GM12891 (cell line): Measurements from ENCODE around the gene SPDYE16.
"Not testable (repeated sequence)": the region's sequence is repeated elsewhere in the genome, so short reads cannot be mapped to it uniquely, and the experiment has no call there.

Source experiments
- DNase-seq: peaks from one replicate; pipeline ENCODE4 v3.0.0; 2011; ENCODE audit warnings: low spot score; ENCODE audit not compliant: insufficient read length
- FAIRE-seq: peaks from 2 replicates; lab custom pipeline; 2011; peaks lifted over from hg19 to GRCh38; lab: Jason Lieb, UNC
- PAX5 ChIP-seq: IDR thresholded peaks from 2 replicates; pipeline ENCODE4 v1.6.1; 2011; ENCODE audit warnings: low read length, moderate library complexity, mild to moderate bottlenecking; ENCODE audit not compliant: insufficient read depth, severe bottlenecking
- POLR2A ChIP-seq: IDR thresholded peaks from 2 replicates; pipeline ENCODE4 v1.6.1; 2011; ENCODE audit warnings: low read depth, low read length, control low read depth
- POLR2AphosphoS5 ChIP-seq: IDR thresholded peaks from 2 replicates; pipeline ENCODE4 v1.6.1; 2011; ENCODE audit warnings: low read depth, low read length, control low read depth
- POU2F2 ChIP-seq: IDR thresholded peaks from 2 replicates; pipeline ENCODE4 v1.6.1; 2011; ENCODE audit warnings: low read depth, mild to moderate bottlenecking, control low read depth, low read length, moderate library complexity
- SPI1 ChIP-seq: IDR thresholded peaks from 2 replicates; pipeline ENCODE4 v1.6.1; 2011; ENCODE audit warnings: low read depth, low read length, control low read depth
- TAF1 ChIP-seq: IDR thresholded peaks from 2 replicates; pipeline ENCODE4 v1.6.1; 2011; ENCODE audit warnings: low read depth, low read length, control low read depth

The SPDYE16 gene

DNA sequence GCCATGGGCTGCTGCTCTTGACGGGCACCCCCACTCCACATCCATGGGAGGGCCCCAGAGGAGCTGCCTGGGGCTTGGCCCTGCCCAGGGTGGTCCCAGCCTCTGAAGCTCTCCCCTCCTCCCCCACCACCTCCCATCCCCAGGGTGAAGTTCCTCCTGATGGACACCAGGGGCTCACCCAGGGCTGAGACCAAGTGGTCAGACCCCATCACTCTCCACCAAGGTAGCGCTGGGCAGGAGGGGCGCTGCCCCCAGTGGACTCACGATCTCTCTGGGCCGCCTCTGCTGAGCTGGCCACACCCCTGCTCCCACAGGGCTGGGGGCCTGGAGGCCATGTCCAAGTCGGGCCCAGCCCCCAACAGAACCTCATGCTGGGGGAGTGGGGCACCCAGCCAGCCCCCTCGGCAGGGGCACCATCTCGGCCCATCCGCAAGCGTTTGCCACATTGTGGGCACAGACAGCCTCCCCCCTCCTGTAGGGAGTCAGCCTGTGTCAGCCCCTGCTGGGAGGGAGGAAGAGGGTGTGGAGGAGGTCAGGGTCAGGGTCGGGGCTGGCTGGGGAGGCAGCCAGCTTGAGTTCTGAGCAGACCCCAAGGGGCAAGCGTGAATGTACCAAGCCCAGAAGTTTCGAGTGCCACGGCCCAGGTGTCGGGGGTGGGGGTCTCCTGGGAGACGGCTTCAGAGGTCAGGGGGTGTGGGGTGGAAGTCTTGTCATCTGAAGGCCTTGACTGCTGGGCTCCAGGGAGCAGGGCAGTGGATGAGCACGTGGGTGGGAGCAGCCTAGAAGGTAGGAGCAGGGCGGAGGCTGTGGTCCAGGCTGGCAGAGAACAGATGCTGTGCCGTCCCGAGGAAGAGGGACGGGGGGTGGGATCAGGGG lies 29.9 kb downstream of the SPDYE16 start:
- no peak for FAIRE-seq
- TF ChIP-seq TAF1, result no peak
- no peak for TF ChIP-seq SPI1
- no peak for TF ChIP-seq POLR2AphosphoS5
- TF ChIP-seq POLR2A, result no peak
- no peak for TF ChIP-seq PAX5
- TF ChIP-seq POU2F2, result no peak

DNA sequence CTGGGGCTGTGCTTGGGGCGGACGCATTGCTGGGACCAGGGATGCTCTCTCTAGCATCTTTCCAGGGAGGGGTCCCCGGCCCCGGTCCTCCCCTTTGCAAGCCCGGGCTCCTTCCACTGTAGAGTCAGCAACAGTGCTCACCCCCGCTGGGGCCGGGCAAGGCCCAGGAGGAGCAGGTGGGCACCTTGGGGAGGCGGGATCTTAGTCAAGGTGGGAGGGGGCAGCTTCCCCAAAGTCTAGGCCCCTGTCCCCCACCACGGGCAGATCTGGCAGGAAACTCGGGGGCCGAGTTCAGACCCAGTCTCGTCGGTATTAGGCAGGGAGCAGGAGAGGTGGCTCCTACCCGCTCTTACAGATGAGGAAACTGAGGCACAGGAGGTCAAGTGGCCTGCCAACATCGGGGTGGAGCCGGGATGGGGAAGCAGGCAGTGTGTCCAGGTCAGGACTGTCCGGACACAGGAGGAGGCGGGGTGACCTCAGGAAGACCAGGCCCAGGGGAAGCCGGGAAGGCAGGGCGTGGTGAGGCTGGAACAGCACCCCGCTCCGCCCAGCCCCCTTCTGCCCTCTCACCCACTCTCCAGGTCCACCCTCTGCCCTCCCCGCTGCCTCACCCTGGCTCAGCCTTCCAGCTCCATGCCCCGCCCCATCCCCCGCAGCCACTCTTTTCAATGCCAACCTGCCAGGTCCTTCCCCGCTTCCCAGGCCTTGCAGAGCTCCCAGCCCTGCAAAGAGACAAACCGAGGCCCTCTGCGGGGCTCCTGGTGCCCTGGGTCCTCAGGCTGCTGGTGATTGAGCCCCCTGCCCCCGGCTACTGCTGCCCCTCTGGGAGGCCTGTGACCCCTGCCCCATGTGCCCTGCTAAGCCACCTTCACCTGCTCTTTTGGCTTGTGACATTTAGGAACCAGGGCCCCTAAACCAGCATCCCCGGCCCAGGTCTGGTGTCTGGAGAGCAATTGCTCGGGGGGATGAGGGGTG lies 30.9 kb downstream of the SPDYE16 start:
- FAIRE-seq, result not testable (repeated sequence)

More for the DNA sequence above, 29.9 kb downstream of the SPDYE16 start:
- DNase-seq, result no peak

DNA sequence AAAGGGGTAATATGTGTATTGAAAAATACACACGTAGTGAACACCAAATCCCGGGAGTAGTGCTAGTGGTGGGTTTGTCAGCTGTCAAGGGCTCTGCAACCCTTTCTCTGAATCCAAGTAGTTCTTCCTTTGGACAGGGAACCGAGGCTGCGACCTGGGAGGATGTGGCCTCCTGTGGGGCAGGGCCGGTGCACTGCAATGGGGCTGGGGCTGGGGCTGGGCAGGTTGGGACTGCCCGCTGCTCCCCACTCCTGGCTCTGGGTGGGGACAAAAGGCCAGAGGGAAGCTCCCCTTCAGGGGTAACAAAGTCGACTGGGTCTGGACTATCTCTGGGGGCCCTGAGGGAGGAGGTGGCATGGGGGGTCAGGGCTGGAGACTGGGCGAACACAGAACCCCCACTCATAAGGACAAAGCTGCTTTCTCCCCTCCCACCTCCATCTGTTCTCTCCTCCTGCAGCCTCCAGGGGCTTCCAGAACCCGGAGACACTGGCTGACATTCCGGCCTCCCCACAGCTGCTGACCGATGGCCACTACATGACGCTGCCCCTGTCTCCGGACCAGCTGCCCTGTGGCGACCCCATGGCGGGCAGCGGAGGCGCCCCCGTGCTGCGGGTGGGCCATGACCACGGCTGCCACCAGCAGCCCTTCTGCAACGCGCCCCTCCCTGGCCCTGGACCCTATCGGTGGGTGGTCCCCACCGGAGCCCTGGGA lies 31.7 kb downstream of the SPDYE16 start:
- not testable (repeated sequence) for DNase-seq, FAIRE-seq

More for the DNA sequence above, 30.9 kb downstream of the SPDYE16 start:
- not testable (repeated sequence) for DNase-seq

DNA sequence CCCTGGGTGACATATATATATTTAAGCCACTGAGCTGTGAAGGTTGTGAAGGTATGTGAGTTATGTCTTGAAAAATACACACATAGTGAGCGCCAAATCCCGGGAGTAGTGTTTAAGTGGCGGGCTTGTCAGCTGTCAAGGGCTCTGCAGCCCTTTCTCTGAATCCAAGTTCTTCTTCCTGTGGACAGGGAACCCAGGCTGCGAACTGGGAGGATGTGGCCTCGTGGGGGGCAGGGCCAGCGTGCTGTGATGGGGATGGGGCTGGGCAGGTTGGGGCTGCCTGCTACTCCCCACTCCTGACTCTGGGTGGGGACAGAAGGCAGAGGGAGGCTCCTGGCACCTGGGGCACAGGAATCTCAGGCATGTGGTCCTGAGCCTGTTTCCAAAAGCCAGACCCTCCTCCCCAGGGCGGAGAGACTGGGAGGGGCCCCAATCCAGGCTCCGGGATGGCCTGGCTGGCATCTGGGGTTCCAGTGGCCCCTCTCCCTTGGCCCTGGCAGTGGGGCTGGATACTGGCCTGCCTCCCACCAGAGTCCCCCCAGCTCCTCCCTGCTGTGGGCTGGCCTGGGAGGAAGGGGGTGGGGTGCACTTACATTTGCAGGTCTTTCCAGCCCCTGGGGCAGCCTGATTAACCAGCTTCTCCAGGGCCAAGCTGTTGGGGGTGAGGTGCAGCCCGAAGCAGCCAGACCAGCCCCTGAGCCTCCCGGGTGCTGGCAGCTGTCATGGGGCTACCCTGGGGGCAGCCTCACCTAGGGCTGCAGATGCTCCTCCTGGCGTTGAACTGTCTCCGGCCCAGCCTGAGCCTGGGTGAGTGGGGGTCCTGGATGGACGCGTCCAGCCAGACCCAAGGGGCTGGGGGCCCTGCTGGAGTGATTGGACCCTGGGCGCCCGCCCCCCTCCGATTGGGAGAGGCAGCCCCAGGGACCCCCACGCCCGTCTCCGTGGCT lies 32.9 kb downstream of the SPDYE16 start, which contains the start of gene UPK3B:
TSS of gene UPK3B (plus strand) at position 622 of the 947 bp plus-strand sequence. CDS start at position 723, 101 bp downstream.
- DNase-seq (no peak), FAIRE-seq (no peak)
- TF ChIP-seq TAF1, result no peak
- no peak for TF ChIP-seq SPI1
- TF ChIP-seq POLR2A, result no peak
- no peak for TF ChIP-seq PAX5
- no peak for TF ChIP-seq POLR2AphosphoS5
- TF ChIP-seq POU2F2, result no peak

DNA sequence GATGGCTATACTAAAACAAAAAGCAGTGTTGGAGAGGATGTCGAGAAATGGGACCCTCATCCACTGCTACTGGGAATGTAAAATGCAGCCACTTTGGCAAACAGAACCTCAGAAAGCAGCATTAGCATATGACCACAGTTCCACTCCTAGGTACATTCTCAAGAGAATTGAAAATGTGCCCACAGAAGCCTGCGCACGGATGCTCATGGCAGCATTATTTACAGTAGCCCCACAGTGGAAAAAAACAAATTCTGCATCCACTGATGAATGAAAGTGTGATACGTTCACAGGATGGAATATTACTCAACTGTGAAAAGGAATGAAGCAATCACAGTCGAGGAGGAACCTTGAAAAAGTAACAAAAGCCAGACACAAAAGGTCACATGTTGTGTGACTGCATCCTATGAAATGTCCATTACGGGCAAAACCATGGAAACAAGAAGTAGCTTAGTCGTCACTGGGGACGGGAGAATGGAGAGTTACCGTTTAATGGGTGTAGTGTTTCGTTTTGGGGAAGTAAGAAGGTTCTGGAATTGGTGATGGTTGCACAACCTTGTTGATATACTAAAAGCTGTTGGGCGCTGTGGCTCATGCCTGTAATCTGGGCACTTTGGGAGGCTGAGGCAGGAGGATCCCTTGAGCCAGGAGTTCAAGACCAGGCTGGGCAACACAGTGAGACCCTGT lies 35.2 kb downstream of the SPDYE16 start:
- FAIRE-seq (no peak), DNase-seq (no peak)
- TF ChIP-seq POLR2AphosphoS5, result no peak
- no peak for TF ChIP-seq SPI1
- TF ChIP-seq POU2F2, result no peak
- TF ChIP-seq POLR2A, result no peak
- no peak for TF ChIP-seq PAX5
- TF ChIP-seq TAF1, result no peak

DNA sequence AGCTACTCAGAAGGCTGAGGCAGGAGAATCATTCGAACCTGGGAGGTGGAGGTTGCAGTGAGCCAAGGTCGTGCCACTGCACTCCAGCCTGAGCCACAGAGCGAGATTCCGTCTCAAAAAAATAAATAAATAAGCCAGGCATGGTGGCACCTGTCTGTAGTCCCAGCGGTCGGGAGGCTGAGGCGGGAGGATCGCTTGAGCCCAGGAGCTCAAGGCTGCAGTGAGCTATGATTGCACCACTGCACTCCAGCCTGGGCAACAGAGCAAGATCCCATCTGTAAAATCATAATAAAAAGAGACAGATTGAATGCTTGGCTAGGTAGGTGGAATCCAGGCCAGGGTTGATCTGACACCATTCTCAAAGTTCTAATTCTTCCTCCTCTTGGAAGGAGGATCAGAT lies 36.5 kb downstream of the SPDYE16 start:
- not testable (repeated sequence) for DNase-seq, FAIRE-seq

DNA sequence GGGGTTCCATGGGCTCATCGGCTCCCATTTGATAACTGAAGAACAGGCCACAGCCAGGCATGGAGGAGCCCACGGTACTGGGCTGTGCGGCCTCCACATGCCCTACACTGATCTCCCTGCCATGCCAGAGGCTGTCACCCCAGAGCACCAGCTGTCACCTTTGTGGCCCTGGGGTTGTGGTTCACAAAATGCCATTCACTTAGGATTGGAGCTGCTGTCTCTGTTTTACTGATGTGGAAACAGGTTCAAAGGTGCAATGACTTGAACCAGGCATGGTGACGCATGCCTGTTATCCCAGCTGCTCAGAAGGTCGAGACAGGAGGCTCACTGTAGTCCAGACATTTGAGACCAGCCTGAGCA lies 37.0 kb downstream of the SPDYE16 start:
- FAIRE-seq (no peak), DNase-seq (no peak)
- no peak for TF ChIP-seq POLR2AphosphoS5
- no peak for TF ChIP-seq PAX5
- TF ChIP-seq POU2F2, result no peak
- TF ChIP-seq POLR2A, result no peak
- no peak for TF ChIP-seq TAF1
- TF ChIP-seq SPI1, result no peak

DNA sequence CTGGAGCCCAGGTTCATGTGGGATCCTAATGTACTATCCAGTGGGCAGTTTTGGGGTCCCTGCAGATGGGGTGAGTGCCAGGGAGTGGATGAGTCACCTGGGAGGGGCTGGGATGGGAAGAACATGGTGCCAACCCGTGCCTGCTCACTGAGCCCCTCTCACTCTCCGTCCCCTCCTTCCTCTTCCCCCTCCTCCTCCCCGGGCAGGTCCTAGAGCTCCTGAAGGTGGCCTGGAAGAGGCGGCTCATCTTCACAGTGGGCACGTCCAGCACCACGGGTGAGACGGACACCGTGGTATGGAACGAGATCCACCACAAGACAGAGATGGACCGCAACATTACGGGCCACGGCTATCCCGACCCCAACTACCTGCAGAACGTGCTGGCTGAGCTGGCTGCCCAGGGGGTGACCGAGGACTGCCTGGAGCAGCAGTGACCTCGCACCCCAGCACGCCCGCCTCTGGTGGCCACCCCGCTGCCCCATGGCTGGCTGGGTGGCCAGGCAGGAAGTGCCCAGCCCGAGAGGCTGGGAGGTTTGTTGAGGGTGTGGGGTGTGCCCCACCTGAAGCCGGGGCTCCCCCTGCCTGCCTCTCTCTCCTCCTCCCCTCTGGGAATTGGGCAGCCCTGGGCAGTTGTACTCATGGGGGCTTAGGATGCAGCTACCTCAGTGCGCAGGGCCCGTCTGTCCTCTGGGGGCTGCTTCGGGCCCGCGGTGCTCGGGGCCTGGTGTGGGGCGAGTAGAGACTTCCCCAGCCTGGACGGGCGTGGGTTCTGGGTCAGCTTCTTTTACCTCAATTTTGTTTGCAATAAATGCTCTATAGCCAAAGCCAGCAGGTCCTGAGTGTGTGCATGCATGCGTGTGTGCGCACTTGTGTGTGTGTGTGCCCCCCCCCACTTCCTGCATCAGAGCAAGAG lies 37.7 kb downstream of the SPDYE16 start:
- no peak for TF ChIP-seq SPI1
- TF ChIP-seq TAF1, result no peak
- TF ChIP-seq POU2F2, result no peak
- no peak for TF ChIP-seq POLR2AphosphoS5
- TF ChIP-seq POLR2A, result no peak
- DNase-seq (no peak), FAIRE-seq (no peak)

DNA sequence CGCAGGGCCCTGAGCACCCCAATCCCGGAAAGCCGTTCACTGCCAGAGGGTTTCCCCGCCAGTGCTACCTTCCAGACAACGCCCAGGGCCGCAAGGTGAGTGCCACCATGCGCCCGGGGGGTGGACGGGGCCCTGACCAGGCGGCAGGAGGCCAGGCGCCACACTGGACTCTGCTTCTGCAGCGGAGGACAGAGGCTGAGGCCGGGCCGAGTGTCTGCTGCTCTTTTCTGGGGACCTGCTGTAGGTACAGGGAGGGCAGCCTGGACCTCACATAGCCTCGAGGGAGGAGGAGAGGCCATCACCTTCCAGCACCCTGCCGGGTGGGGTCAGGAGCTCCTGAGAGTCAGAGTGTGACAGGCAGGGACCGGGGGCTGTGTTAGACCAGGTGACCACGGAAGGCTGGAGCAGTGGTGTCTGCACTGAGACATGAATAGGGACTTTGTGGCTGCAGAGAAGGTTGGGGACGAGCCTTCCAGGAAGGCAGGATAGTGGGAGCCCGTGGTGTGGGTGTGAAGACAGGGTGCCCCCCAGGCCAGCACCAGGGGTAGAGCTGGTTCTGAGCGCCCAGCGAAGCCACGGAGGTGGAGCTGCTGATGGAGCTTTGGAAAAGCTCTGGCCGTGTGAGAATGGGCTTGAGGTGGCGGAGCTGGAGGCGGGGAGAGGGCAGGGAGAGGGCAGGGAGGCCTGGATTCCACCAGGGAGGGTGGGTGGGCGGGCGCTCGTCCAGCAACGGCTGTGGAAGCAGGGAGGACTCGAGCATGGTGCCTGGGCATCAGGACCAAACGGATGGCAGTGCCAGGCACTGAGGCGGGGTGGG lies 38.5 kb downstream of the SPDYE16 start:
- peak; percentile 9 for FAIRE-seq
- not testable (repeated sequence) for DNase-seq

DNA sequence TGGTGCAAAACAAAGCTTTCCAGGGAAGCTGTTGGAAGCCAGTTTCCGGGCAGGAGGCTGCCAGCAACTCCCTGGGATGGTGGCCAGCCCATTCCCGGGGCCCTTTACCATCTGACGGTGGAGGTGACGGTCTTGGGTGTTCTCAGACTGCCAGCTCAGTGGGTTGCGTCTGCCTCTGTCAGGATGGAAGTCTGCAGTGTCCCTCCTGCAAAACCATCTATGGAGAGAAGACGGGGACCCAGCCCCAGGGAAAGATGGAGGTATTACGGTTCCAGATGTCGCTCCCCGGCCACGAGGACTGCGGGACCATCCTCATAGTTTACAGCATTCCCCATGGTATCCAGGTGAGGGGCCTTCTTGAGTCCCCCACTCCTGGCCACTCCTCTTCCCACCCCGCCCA lies 39.9 kb downstream of the SPDYE16 start:
- not testable (repeated sequence) for FAIRE-seq, DNase-seq

DNA sequence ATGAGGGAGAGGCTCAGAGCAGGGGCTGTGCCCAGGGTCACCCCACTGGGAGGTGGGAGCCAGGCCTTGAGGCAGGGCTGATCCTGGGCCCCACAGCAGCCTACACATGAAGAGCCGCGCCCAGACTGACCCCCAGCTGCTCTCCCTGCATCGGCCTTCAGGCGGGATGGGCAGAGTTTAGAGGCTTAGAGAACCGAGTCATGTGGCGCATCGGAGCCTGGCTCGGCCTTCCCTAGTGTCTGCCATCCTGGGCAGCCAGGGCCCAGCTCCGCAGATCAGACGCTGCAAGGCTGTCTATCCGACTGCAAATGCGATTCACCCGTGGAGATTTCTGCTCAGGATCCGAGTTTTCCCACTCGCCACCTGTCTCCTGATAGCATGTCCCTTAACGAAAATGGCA lies 40.3 kb downstream of the SPDYE16 start:
- not testable (repeated sequence) for FAIRE-seq, DNase-seq
